Esophagus squamous epithelium (tissue), 4 donors: Measurements from ENCODE around the gene C1orf185.
"Not testable (repeated sequence)": the region's sequence is repeated elsewhere in the genome, so short reads cannot be mapped to it uniquely, and the experiment has no call there.

Experiments
- POLR2A ChIP-seq, 4 donors: fragments of 450-650 bp; IDR thresholded peaks; one replicate each; pipeline ENCODE4 v1.6.1; 2017; ENCODE audit warnings: antibody characterized with exemption in 4 of 4, mild to moderate bottlenecking in 4 of 4, moderate library complexity in 3 of 4
- TF ChIP-seq, protein P1 (sequence below), 6 experiments: fragments of 450-650 bp in 4 of 6; fragments of 200-600 bp in 2 of 6; sonication (generic) in 2 of 6; IDR thresholded peaks; one replicate each; pipeline ENCODE4 v1.5.1; 2016 to 2019; ENCODE audit warnings: antibody characterized with exemption in 6 of 6, mild to moderate bottlenecking in 4 of 6, moderate library complexity in 4 of 6

DNA sequence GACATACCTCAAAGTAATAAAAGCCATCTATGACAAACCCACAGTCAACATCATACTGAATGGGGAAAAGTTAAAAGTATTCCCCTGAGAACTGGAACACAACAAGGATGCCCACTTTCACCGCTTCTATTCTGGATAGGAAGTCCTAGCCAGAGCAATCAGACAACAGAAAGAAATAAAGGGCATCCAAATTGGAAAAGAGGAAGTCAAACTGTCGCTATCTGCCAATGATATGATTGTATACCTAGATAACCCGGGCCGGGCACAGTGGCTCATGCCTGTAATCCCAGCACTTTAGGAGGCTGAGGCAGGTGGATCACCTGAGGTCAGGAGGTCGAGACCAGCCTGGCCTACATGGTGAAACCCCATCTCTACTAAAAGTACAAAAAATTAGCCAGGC is 60.5 kb downstream of the C1orf185 start:
- TF ChIP-seq, protein P1, sequence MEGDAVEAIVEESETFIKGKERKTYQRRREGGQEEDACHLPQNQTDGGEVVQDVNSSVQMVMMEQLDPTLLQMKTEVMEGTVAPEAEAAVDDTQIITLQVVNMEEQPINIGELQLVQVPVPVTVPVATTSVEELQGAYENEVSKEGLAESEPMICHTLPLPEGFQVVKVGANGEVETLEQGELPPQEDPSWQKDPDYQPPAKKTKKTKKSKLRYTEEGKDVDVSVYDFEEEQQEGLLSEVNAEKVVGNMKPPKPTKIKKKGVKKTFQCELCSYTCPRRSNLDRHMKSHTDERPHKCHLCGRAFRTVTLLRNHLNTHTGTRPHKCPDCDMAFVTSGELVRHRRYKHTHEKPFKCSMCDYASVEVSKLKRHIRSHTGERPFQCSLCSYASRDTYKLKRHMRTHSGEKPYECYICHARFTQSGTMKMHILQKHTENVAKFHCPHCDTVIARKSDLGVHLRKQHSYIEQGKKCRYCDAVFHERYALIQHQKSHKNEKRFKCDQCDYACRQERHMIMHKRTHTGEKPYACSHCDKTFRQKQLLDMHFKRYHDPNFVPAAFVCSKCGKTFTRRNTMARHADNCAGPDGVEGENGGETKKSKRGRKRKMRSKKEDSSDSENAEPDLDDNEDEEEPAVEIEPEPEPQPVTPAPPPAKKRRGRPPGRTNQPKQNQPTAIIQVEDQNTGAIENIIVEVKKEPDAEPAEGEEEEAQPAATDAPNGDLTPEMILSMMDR (IDR thresholded peaks at IDR 0.05), result not testable (repeated sequence)
- TF ChIP-seq POLR2A (IDR thresholded peaks at IDR 0.05), result not testable (repeated sequence)
